ENCODE measurements around the gene PRSS33.

DNA sequence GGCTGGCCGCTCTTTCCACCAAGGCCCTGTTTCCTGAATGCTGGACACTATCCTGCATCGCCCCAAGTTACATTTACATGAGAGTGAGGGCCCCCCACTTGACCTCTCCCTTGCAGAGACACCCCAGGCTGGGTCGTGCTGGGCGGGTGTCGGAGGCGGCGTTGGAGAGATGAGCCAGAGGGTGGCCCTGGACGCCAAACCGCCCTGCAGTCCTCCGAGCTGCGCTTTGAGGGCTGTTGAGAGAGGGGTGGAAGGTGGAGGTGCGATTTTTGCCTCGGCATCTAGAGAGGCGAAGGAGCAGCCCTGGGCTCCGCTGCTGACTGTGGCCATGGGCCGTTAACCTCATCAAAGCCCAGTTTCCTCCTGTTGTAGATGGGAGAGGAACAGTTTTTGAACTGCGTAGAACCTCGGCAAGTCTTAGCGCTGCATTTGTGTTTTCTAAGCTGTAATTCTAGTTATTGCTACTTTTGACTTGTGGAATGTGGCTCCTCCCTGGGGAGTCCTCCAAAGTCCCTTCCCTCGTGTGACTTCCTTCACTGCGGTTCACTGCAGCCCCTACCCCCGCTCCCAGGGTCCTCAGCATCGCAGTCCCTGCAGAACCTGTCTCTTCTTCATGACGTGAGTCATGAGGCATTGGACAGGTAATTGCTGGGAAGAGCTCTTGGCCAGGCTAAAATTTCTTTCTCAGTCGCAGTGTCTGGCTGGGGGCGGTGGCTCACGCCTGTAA lies 9.3 kb downstream of the PRSS33 start:
- TF ChIP-seq, protein P1, sequence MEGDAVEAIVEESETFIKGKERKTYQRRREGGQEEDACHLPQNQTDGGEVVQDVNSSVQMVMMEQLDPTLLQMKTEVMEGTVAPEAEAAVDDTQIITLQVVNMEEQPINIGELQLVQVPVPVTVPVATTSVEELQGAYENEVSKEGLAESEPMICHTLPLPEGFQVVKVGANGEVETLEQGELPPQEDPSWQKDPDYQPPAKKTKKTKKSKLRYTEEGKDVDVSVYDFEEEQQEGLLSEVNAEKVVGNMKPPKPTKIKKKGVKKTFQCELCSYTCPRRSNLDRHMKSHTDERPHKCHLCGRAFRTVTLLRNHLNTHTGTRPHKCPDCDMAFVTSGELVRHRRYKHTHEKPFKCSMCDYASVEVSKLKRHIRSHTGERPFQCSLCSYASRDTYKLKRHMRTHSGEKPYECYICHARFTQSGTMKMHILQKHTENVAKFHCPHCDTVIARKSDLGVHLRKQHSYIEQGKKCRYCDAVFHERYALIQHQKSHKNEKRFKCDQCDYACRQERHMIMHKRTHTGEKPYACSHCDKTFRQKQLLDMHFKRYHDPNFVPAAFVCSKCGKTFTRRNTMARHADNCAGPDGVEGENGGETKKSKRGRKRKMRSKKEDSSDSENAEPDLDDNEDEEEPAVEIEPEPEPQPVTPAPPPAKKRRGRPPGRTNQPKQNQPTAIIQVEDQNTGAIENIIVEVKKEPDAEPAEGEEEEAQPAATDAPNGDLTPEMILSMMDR (IDR thresholded peaks at IDR 0.05; ENCODE audit: insufficient read depth, low read length, poor library complexity, severe bottlenecking) = no peak
- TF ChIP-seq EZH2phosphoT487 (conservative IDR thresholded peaks at IDR 0.05; ENCODE audit: low read length) = no peak

Data from SU-DHL-6 (cell line).